T-helper 2 cell treated with Interferon-gamma antibody and Interleukin-4, amounts not matched to agents 100 ng/mL and 5 ng/mL, for 36 hours (primary cell): ENCODE measurements around the gene GPC3. TPM values are rescaled to one million over a fixed set of nuclear protein-coding genes. Genes with fewer than 3 reads are reported as not detected.
"Not testable (repeated sequence)": the region's sequence is repeated elsewhere in the genome, so short reads cannot be mapped to it uniquely, and the experiment has no call there.

Source experiments
- intact Hi-C: fragments of 100-400 bp; cut with micrococcal nuclease; formaldehyde crosslinking; loops from one replicate; pipeline ENCODE4 v1.15.1; 2023
- total RNA-seq: library from RNA; stranded (reverse); gene quantifications from 2 replicates; pipeline ENCODE4 v1.2.3, GENCODE V29; 2022

The GPC3 gene
- total RNA-seq, 1 donor from 2014 or later: 0.45 TPM

GRCh38 chrX:133999031-133999705 is 13.8 kb upstream of the GPC3 start:
- intact Hi-C loops: no loop called here

- intact Hi-C loops: no loop called here
Measured at GRCh38 chrX:133995759-133996158, 10.4 kb upstream of the GPC3 start.

- intact Hi-C loops: no loop called here
Measured at GRCh38 chrX:133994576-133994975, 9.2 kb upstream of the GPC3 start.

DNA sequence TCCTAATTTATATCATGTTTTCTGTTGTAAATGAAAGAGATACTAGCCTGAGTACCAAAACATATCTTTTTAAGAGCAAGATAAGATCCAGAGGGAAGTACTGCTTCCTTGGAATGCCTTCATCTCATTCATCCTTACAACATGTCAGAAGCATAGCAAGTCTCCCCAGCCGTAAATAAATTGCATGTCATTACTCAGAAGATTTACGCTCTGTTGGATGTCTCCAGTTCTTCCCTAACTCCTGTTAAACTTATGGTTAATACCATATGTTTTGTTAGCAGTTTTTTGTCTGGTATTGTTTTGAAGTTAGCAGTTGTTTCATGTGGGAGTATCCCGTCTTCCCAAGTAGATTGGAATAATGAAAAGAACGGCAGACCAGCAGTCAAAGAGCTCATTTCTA is 7.5 kb upstream of the GPC3 start:
- intact Hi-C loops: no loop called here

GRCh38 chrX:133991814-133992213 is 6.4 kb upstream of the GPC3 start:
- intact Hi-C loops: no loop called here

GRCh38 chrX:133991057-133991456 is 5.7 kb upstream of the GPC3 start:
- intact Hi-C loops: not testable (repeated sequence)

GRCh38 chrX:133989993-133990392 is 4.6 kb upstream of the GPC3 start:
- intact Hi-C loops: no loop called here

GRCh38 chrX:133989490-133989889 is 4.1 kb upstream of the GPC3 start:
- intact Hi-C loops: no loop called here

- intact Hi-C loops: no loop called here
Measured at GRCh38 chrX:133988010-133988409, 2.6 kb upstream of the GPC3 start.

DNA sequence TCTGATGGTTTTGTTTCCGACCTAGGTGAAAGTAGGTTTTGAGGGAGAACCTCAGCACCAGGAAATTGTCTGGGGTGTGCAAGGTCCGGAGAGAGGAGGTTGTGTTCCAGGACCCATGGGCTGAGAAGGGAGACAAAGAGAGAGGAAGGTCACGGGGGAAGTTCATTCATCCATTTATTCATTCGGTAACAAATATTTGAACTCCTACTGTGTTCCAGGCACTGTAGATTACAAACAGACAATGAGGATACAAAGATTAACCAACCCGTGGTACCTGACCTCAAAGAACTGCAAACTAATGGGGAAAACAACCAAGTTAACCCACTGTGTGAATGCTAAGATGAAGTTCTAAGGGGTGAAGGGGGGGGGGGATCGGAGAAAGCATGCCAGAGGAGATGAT is 1.8 kb upstream of the GPC3 start:
- intact Hi-C loops: no loop called here

GRCh38 chrX:133985967-133986683 is 731 bp upstream of the GPC3 start:
- intact Hi-C loops: no loop called here

GRCh38 chrX:133984857-133985163 is 584 bp downstream of the GPC3 start:
- intact Hi-C loops: no loop called here

- intact Hi-C loops: no loop called here
Measured at GRCh38 chrX:133983974-133984845, 1.2 kb downstream of the GPC3 start.

- intact Hi-C loops: no loop called here
Measured at GRCh38 chrX:133983256-133983973, 2.0 kb downstream of the GPC3 start.

DNA sequence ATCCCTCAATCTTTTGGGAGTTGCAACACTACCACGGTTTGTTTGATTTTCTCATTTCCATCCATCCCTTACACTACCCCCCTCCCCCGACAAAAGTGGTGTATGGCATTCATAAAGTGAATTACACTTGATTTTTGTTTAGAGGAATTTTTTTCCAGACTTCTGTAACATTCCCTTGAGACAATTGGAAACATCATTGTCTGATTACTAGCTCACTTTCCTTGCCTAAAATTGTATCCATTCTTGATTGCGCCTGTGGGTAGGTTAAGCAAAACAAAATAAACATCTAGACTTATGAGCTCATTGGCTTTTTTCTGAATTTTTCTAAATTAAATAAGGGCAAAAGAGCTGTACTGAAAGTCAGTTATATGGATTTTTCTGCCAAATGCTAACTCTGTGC is 3.5 kb downstream of the GPC3 start:
- intact Hi-C loops: no loop called here

GRCh38 chrX:133980832-133981588 is 4.4 kb downstream of the GPC3 start:
- intact Hi-C loops: no loop called here

DNA sequence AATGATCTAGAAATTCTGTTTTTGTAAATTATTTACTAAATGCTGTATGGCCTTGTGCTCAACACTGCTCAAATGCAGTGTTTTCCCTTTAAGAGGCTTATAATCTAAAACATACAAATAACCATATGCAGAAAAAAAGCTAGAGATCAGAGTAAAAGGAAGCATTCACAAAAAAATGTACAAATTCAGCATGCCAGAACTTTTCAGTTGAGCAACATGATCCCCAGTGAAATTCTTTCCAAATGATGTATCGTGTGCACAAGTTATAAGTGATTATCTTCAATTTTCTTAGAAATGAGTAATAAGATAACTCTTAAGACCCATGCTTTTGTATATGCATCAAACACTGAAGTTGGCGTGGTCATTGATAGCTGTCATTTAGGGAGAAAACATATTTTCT is 5.0 kb downstream of the GPC3 start:
- intact Hi-C loops: no loop called here

GRCh38 chrX:133979641-133980230 is 5.7 kb downstream of the GPC3 start:
- intact Hi-C loops: no loop called here

GRCh38 chrX:133973704-133974103 is 11.7 kb downstream of the GPC3 start:
- intact Hi-C loops: no loop called here

DNA sequence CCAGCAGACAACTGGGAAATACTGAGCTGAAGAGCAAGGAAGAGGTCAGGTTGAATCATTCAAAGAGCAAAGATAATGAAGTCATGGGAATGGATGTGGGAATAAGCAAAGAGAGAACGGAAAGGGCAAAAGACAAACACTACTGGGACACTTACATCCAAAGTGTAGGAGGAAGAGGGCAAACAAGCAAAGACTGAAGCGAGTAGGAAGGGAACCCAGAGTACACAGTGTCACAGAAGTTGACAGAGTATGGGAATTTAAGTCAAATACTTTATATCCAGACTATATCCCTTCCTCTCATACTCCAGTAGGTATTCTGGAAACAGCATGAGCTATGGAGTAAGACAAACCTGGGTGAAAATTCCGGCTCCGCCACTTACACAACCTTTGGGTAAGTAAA is 12.5 kb downstream of the GPC3 start:
- intact Hi-C loops: no loop called here

GRCh38 chrX:133971586-133971985 is 13.8 kb downstream of the GPC3 start:
- intact Hi-C loops: no loop called here
